Fibroblast of skin of right biceps (primary cell): ENCODE measurements around the gene ASH1L.
A peak's percentile ranks its signal among the peaks of the same experiment; 100 is the strongest.
"Not testable (repeated sequence)": the region's sequence is repeated elsewhere in the genome, so short reads cannot be mapped to it uniquely, and the experiment has no call there.

Source experiments
- DNase-seq: peaks from one replicate; pipeline ENCODE4 v3.0.0-alpha.2; 2013

Gene ASH1L

GRCh38 chr1:155486952-155487351 is 75.7 kb downstream of the ASH1L start:
- DNase-seq, result not testable (repeated sequence)

- DNase-seq, result no peak
Measured at GRCh38 chr1:155485945-155486344, 76.7 kb downstream of the ASH1L start.

- no peak for DNase-seq
Measured at GRCh38 chr1:155485222-155485621, 77.4 kb downstream of the ASH1L start.

- no peak for DNase-seq
Measured at GRCh38 chr1:155481741-155482241, 80.8 kb downstream of the ASH1L start.

- peak; percentile 74 for DNase-seq
Measured at GRCh38 chr1:155479205-155479604, 83.4 kb downstream of the ASH1L start.

GRCh38 chr1:155478270-155478852 is 84.2 kb downstream of the ASH1L start:
- no peak for DNase-seq

GRCh38 chr1:155474146-155474545 is 88.5 kb downstream of the ASH1L start:
- DNase-seq, result no peak

- no peak for DNase-seq
Measured at GRCh38 chr1:155473151-155473821, 89.3 kb downstream of the ASH1L start.

- DNase-seq, result peak; percentile 14
Measured at GRCh38 chr1:155472491-155473083, 90.0 kb downstream of the ASH1L start.

- no peak for DNase-seq
Measured at GRCh38 chr1:155471891-155472290, 90.7 kb downstream of the ASH1L start.

- no peak for DNase-seq
Measured at GRCh38 chr1:155471026-155471425, 91.6 kb downstream of the ASH1L start.

- peak; percentile 87 for DNase-seq
Measured at GRCh38 chr1:155466996-155467395, 95.6 kb downstream of the ASH1L start.

- no peak for DNase-seq
Measured at GRCh38 chr1:155466617-155466972, 96.0 kb downstream of the ASH1L start.

GRCh38 chr1:155463865-155464650 is 98.5 kb downstream of the ASH1L start:
- peak; percentile 93 for DNase-seq

GRCh38 chr1:155458111-155458510 is 104.5 kb downstream of the ASH1L start:
- DNase-seq, result no peak

GRCh38 chr1:155457266-155457665 is 105.3 kb downstream of the ASH1L start:
- no peak for DNase-seq

- DNase-seq, result peak; percentile 43
Measured at GRCh38 chr1:155455588-155456195, 106.9 kb downstream of the ASH1L start.

- peak; percentile 36 for DNase-seq
Measured at GRCh38 chr1:155454096-155454495, 108.5 kb downstream of the ASH1L start.

GRCh38 chr1:155453141-155453540 is 109.5 kb downstream of the ASH1L start:
- DNase-seq, result no peak

- no peak for DNase-seq
Measured at GRCh38 chr1:155451199-155451598, 111.4 kb downstream of the ASH1L start.

- DNase-seq, result not testable (repeated sequence)
Measured at GRCh38 chr1:155442431-155442830, 120.2 kb downstream of the ASH1L start.

- no peak for DNase-seq
Measured at GRCh38 chr1:155437405-155437804, 125.2 kb downstream of the ASH1L start.

- not testable (repeated sequence) for DNase-seq
Measured at GRCh38 chr1:155433831-155434389, 128.7 kb downstream of the ASH1L start.
